K562 (cell line): Measurements from ENCODE around the gene PPP1R14B. TPM values are rescaled to one million over a fixed set of nuclear protein-coding genes. Genes with fewer than 3 reads are reported as not detected.
A peak's percentile ranks its signal among the peaks of the same experiment; 100 is the strongest.

ENCODE experiments used
- CTCFL ChIP-seq: IDR thresholded peaks from 2 replicates; pipeline ENCODE4 v1.6.1; 2011; ENCODE audit warnings: borderline replicate concordance, low read depth, mild to moderate bottlenecking, moderate library complexity, low read length; ENCODE audit not compliant: insufficient read depth, poor library complexity, severe bottlenecking
- ELF1 ChIP-seq: fragments of 200-800 bp; sonication (Bioruptor generic); IDR thresholded peaks from 2 replicates; pipeline ENCODE4 v1.6.1; 2016; ENCODE audit warnings: missing genetic modification characterization, missing compliant biosample characterization
- EZH2 ChIP-seq: IDR thresholded peaks from 2 replicates; pipeline ENCODE4 v1.6.1; 2012; ENCODE audit warnings: low read depth, mild to moderate bottlenecking, inconsistent platforms, low read length, borderline replicate concordance
- FOXM1 ChIP-seq, 2 experiments: fragments of 450-650 bp in 1 of 2; sonication (generic) in 1 of 2; formaldehyde crosslinking in 1 of 2; IDR thresholded peaks; 2 replicates each; pipeline versions ENCODE4 v1.6.1 to v1.9.0; 2017 to 2022; ENCODE audit warnings: low read depth in 2 of 2, mild to moderate bottlenecking in 2 of 2, missing genetic modification reagents in 1 of 2, moderate library complexity in 1 of 2
- GTF3C2 ChIP-seq: IDR thresholded peaks from 3 replicates; pipeline ENCODE4 v1.6.1; 2011; ENCODE audit warnings: borderline replicate concordance, mild to moderate bottlenecking, moderate library complexity; ENCODE audit not compliant: insufficient read length; ENCODE audit errors: extremely low read depth
- RNF219 ChIP-seq: fragments of 250-450 bp; sonication (Bioruptor Pico); IDR thresholded peaks from 2 replicates; pipeline ENCODE4 v1.5.0; 2022; ENCODE audit warnings: mild to moderate bottlenecking
- SP1 ChIP-seq: sonication (generic); formaldehyde crosslinking; IDR thresholded peaks from 2 replicates; pipeline ENCODE4 v1.8.1; 2022; ENCODE audit warnings: mild to moderate bottlenecking, missing genetic modification reagents
- XRCC4 ChIP-seq: IDR thresholded peaks from one replicate; pipeline ENCODE4 v1.6.1; 2011; ENCODE audit not compliant: insufficient read depth, insufficient read length; ENCODE audit errors: extremely low read depth
- ZFP91 ChIP-seq: sonication (generic); formaldehyde crosslinking; IDR thresholded peaks from 2 replicates; pipeline ENCODE4 v1.8.0; 2022; ENCODE audit warnings: mild to moderate bottlenecking, missing genetic modification reagents
- ZNF253 ChIP-seq: fragments of 250-450 bp; sonication (Bioruptor Pico); conservative IDR thresholded peaks from 2 replicates; pipeline ENCODE4 v1.6.1; 2021; ENCODE audit warnings: mild to moderate bottlenecking
- ZSCAN29 ChIP-seq: fragments of 450-650 bp; IDR thresholded peaks from 2 replicates; pipeline ENCODE4 v1.6.1; 2017
- polyA plus RNA-seq, 8 experiments: library from polyadenylated mRNA; depleted of rRNA in 4 of 8; stranded (reverse) in 5 of 8; unstranded in 3 of 8; fragments of >200 nt; fragmentation: Nextera tagmentation in 2 of 8; fragmentation: Illumina TruSeq in 1 of 8; extraction: Ambion mirVana in 2 of 8; extraction: Trizol in 1 of 8; gene quantifications; 2 replicates each; pipeline versions ENCODE4 v1.2.1 to v1.2.3, GENCODE V29; 2011 to 2014; ENCODE audit warnings: inconsistent platforms in 1 of 8, missing spikeins in 1 of 8
- total RNA-seq, 7 experiments: library from RNA; depleted of rRNA in 6 of 7; stranded (reverse); fragments of >200 nt in 6 of 7; fragmentation: Illumina TruSeq in 2 of 7; extraction: Trizol in 2 of 7; gene quantifications; 2 replicates each; pipeline versions ENCODE4 v1.2.1 to v1.2.3, GENCODE V29; 2011 to 2021; ENCODE audit warnings: low replicate concordance in 1 of 7

The PPP1R14B gene
- total and polyA plus RNA-seq, 9 of the 15 experiments (the other 6 are each of a cell fraction or from before 2014, with no cell fraction given) = 7.7 to 566 (median 212) TPM

DNA sequence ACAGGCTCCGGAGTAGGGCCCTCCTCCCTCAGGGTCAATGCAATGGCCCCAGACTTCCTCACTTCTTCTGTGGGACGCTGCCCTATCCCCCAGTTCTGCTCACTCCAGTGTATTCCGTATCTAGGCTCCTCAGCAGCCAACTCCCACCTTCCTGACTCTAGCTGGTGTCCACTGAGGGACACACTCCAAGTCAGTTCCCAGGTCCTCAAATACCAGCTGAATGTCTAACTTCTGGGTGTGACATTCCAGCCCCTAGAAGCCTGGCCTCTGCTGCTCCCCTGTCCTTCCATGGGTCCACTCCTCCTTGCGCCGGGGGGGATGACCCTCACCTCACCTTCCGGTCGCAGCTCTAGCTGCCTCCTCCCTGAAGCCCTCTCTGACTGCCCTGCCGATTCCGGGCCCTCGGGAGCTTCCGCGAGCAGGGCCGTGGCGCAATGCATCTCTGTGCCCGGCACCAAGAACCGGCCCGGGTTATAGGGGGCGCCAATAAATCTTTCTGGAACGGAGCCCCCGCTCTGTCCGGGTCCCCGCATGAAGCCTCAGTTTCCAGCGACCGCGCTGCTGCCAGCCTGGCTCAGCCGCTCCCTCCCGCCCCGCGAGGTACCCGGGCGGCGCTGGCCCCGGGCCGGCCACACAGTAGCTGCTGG, 22.3 kb upstream of the PPP1R14B start (continued):
- TF ChIP-seq RNF219 (CRISPR knock-in tag) = no peak
- TF ChIP-seq GTF3C2 = peak; percentile 82
- TF ChIP-seq ZSCAN29 = no peak
- peak; percentile 26; the same call in 1 of the 2 replicates for TF ChIP-seq ELF1 (tag)
- no peak for TF ChIP-seq CTCFL
- no peak for TF ChIP-seq EZH2
- TF ChIP-seq ZNF253 = no peak
- no peak for TF ChIP-seq XRCC4
- TF ChIP-seq FOXM1 (IDR thresholded peaks at IDR 0.05; ENCODE audit: low read depth) = no peak
- no peak for TF ChIP-seq FOXM1 (CRISPR knock-in tag; IDR thresholded peaks at IDR 0.05; ENCODE audit: low read depth)
- TF ChIP-seq ZFP91 = no peak
- no peak for TF ChIP-seq SP1 (CRISPR knock-in tag)
